SK-N-SH (cell line): ENCODE results near the gene IL10RA. TPM values are rescaled to one million over a fixed set of nuclear protein-coding genes. Genes with fewer than 3 reads are reported as not detected.

Experiments used
- CTCF ChIA-PET: fragments of 300-600, 350-600 bp; formaldehyde crosslinking; extraction: SDS; loops from one replicate; lab custom pipeline; 2021; lab: Yijun Ruan, JAX
- POLR2A ChIA-PET: fragments of 350-600 bp; sonication (Branson Sonifier 250); formaldehyde crosslinking; extraction: SDS; loops from one replicate; lab custom pipeline; 2020; ENCODE audit warnings: antibody characterized with exemption, inconsistent platforms; lab: Yijun Ruan, JAX
- DNase-seq: peaks from one replicate; pipeline ENCODE4 v3.0.0; 2012
- H2AFZ ChIP-seq: fragments of 200-600 bp; sonication (generic); 2 replicates; pipeline ENCODE4 v1.8.1; 2016; ENCODE audit warnings: antibody characterized with exemption, mild to moderate bottlenecking, low read depth
- H3F3A ChIP-seq: fragments of 200-600 bp; sonication (generic); replicated peaks from 2 replicates; pipeline ENCODE3; 2016; ENCODE audit warnings: antibody characterized with exemption, mild to moderate bottlenecking; ENCODE audit not compliant: insufficient read depth
- H3K27ac ChIP-seq, 2 experiments: fragments of 200-500 bp in 1 of 2; fragments of 200-600 bp in 1 of 2; sonication (Bioruptor generic) in 1 of 2; sonication (generic), shearing (Covaris generic) in 1 of 2; 2 replicates each; pipeline versions ENCODE4 v1.5.1 to v1.6.1; 2014 to 2016; ENCODE audit warnings: low read depth in 2 of 2, inconsistent platforms in 1 of 2, low read length in 1 of 2, mild to moderate bottlenecking in 1 of 2, mixed read lengths in 1 of 2
- H3K27me3 ChIP-seq: fragments of 200-600 bp; sonication (generic), shearing (Covaris generic); 2 replicates; pipeline ENCODE4 v1.6.1; 2016; ENCODE audit warnings: mixed run types; ENCODE audit not compliant: insufficient read depth
- H3K36me3 ChIP-seq, 2 experiments: fragments of 200-500 bp in 1 of 2; fragments of 200-600 bp in 1 of 2; sonication (Bioruptor generic) in 1 of 2; sonication (generic) in 1 of 2; replicated peaks in 1 of 2; 2 replicates each; pipeline versions ENCODE3 to v1.5.1; 2014 to 2016; ENCODE audit warnings: low read length in 1 of 2, mild to moderate bottlenecking in 1 of 2; ENCODE audit not compliant: insufficient read depth in 2 of 2, control insufficient read depth in 1 of 2
- H3K4me1 ChIP-seq, 2 experiments: fragments of 200-500 bp in 1 of 2; fragments of 200-600 bp in 1 of 2; sonication (Bioruptor generic) in 1 of 2; sonication (generic), shearing (Covaris generic) in 1 of 2; 2 replicates each; pipeline versions ENCODE4 v1.5.1 to v1.6.1; 2014 to 2016; ENCODE audit warnings: low read depth in 1 of 2, low read length in 1 of 2, mixed run types in 1 of 2; ENCODE audit not compliant: insufficient read depth in 2 of 2, control insufficient read depth in 1 of 2
- H3K4me2 ChIP-seq: fragments of 200-600 bp; sonication (generic), shearing (Covaris generic); 2 replicates; pipeline ENCODE4 v1.6.1; 2017; ENCODE audit warnings: mixed run types
- H3K4me3 ChIP-seq, 2 experiments: fragments of 200-500 bp in 1 of 2; fragments of 200-600 bp in 1 of 2; sonication (Bioruptor generic) in 1 of 2; sonication (generic), shearing (Covaris generic) in 1 of 2; 2 replicates each; pipeline versions ENCODE4 v1.5.1 to v1.8.1; 2014 to 2016; ENCODE audit warnings: low read depth in 2 of 2, inconsistent platforms in 1 of 2, low read length in 1 of 2, mild to moderate bottlenecking in 1 of 2, mixed read lengths in 1 of 2, moderate library complexity in 1 of 2
- H3K79me2 ChIP-seq: fragments of 200-600 bp; sonication (generic); 2 replicates; pipeline ENCODE4 v1.8.1; 2017; ENCODE audit warnings: mild to moderate bottlenecking; ENCODE audit not compliant: insufficient read depth
- H3K9ac ChIP-seq: fragments of 200-600 bp; sonication (generic); 2 replicates; pipeline ENCODE4 v1.6.1; 2017; ENCODE audit warnings: mixed run types
- H3K9me2 ChIP-seq: fragments of 200-600 bp; sonication (generic); 2 replicates; pipeline ENCODE4 v1.6.1; 2017; ENCODE audit warnings: mixed run types
- H3K9me3 ChIP-seq: fragments of 200-600 bp; sonication (generic); 2 replicates; pipeline ENCODE4 v1.6.1; 2017; ENCODE audit warnings: mixed run types, mild to moderate bottlenecking, moderate library complexity
- H4K20me1 ChIP-seq: fragments of 200-600 bp; sonication (generic); 2 replicates; pipeline ENCODE4 v1.6.1; 2017; ENCODE audit warnings: mild to moderate bottlenecking, mixed run types; ENCODE audit not compliant: insufficient read depth
- CHD2 ChIP-seq: fragments of 150-350 bp; IDR thresholded peaks from 2 replicates; pipeline ENCODE4 v1.6.1; 2018; ENCODE audit warnings: low read length; ENCODE audit not compliant: partially characterized antibody
- CTCF ChIP-seq: fragments of 200-600 bp; sonication (generic); IDR thresholded peaks from 2 replicates; pipeline ENCODE4 v1.6.1; 2017; ENCODE audit warnings: antibody characterized with exemption, mild to moderate bottlenecking, moderate library complexity
- ELF1 ChIP-seq: IDR thresholded peaks from 2 replicates; pipeline ENCODE4 v1.4.0; 2012
- EZH2phosphoT487 ChIP-seq: fragments of 200-600 bp; sonication (generic); IDR thresholded peaks from 2 replicates; pipeline ENCODE4 v1.6.1; 2017; ENCODE audit warnings: low read depth, mixed run types, mild to moderate bottlenecking, antibody characterized with exemption, moderate library complexity, borderline replicate concordance
- GABPA ChIP-seq: IDR thresholded peaks from 2 replicates; pipeline ENCODE4 v1.4.0; 2012; ENCODE audit warnings: low read depth, mild to moderate bottlenecking
- RAD21 ChIP-seq: IDR thresholded peaks from 2 replicates; pipeline ENCODE4 v1.6.1; 2012; ENCODE audit warnings: mild to moderate bottlenecking, low read length
- REST ChIP-seq: IDR thresholded peaks from 2 replicates; pipeline ENCODE4 v1.6.1; 2012; ENCODE audit warnings: mild to moderate bottlenecking, low read depth, low read length, moderate library complexity
- TCF12 ChIP-seq: IDR thresholded peaks from 2 replicates; pipeline ENCODE4 v1.4.0; 2012
- ZBTB33 ChIP-seq: IDR thresholded peaks from 2 replicates; pipeline ENCODE4 v1.4.0; 2012; ENCODE audit warnings: low read depth, borderline replicate concordance
- WGBS: methylation state at CpG from one replicate; pipeline ENCODE4 v1.1.6; 2017; ENCODE audit warnings: low lambda C conversion rate; 5-methylcytosine and 5-hydroxymethylcytosine counted together
- polyA plus RNA-seq, 3 experiments: library from polyadenylated mRNA; depleted of rRNA; stranded (reverse); fragments of >200 nt; gene quantifications; 2 replicates each; pipeline ENCODE4 v1.2.3, GENCODE V29; 2012
- TF ChIP-seq, protein P1 (sequence below): IDR thresholded peaks from 2 replicates; pipeline ENCODE4; 2012

The IL10RA gene
- polyA plus RNA-seq, 1 of the 3 experiments (the other 2 are of a cell fraction): not detected

DNA sequence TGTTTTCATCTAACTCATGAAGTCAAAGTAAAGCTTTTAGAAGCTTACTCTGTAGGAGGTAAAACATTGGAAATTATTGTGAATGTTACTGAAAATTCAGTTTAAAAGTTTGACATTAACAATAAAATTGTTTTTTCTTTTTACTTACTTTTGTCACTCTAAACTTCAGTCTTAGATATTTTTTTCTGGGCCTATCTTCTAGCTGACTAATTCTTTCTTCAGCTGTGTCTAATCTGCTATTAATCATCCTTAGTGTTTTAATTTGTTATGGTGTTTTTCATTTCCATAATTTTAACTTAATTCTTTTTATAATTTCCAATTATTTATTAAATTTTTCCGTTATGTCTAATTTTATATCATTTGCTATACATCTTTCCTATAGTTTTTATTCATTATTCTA lies 35.0 kb downstream of the IL10RA start (continued):
- TF ChIP-seq CTCF: no peak
- TF ChIP-seq, protein P1, sequence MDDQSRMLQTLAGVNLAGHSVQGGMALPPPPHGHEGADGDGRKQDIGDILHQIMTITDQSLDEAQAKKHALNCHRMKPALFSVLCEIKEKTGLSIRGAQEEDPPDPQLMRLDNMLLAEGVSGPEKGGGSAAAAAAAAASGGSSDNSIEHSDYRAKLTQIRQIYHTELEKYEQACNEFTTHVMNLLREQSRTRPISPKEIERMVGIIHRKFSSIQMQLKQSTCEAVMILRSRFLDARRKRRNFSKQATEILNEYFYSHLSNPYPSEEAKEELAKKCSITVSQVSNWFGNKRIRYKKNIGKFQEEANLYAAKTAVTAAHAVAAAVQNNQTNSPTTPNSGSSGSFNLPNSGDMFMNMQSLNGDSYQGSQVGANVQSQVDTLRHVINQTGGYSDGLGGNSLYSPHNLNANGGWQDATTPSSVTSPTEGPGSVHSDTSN: no peak

DNA sequence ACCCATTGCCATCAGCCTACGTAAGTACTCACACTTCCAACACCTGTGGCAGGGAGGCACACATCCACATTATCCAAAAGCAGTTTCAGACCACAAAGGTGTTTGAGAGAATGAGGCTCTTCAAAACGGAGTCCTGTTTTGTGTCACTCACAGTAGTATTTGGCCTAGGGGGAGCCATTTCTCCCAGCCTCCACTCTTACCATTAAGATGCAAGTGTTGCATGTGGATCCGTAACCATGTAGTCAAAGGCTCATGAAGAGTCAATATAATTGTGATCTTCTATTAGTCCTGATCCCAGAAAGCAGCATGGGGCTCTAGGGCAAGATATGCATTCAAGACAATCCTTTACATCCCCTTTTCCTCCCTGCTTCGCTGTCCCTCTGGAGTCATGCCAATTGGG lies 41.5 kb downstream of the IL10RA start:
- no peaks in the 10 kb centered on the region for H3K4me1 ChIP-seq
- H3K36me3 ChIP-seq: no peaks in the 10 kb centered on the region
- no peaks in the 10 kb centered on the region for H3K9me2 ChIP-seq
- DNase-seq: no peak
- CTCF ChIA-PET: interaction anchor here (1.3 kb wide), 1 partner anchor 26 kb away, joined by 5 read pairs; no protein-coding TSS in a partner anchor
- H3K9me3 ChIP-seq: no peaks in the 10 kb centered on the region
- no peaks in the 10 kb centered on the region for H3F3A ChIP-seq
- no peak overlapping the region for H3K4me3 ChIP-seq
- no peak overlapping the region for H2AFZ ChIP-seq
- no peak overlapping the region for H3K4me2 ChIP-seq
- H3K9ac ChIP-seq: no peak overlapping the region
- POLR2A ChIA-PET: no interaction called here
- 41% methylated on average over 4 of the region's 4 CpGs for WGBS
- TF ChIP-seq ELF1 (no peak), CHD2 (no peak), GABPA (no peak), TCF12 (no peak), REST (no peak), RAD21 (no peak), ZBTB33 (no peak), EZH2phosphoT487 (no peak)
- H3K79me2 ChIP-seq: no peaks in the 10 kb centered on the region
- H3K27ac ChIP-seq: no peak overlapping the region
- H3K27me3 ChIP-seq: peaks cover 9% of the 10 kb centered on the region; the same call in 1 of the 2 replicates
- H4K20me1 ChIP-seq: no peaks in the 10 kb centered on the region
